GM12872 (cell line): ENCODE results near the gene MGAT3.

Experiments used
- CTCF ChIP-seq: IDR thresholded peaks from 3 replicates; pipeline ENCODE4 v1.5.1; 2011; ENCODE audit warnings: low read depth, mild to moderate bottlenecking, low read length, moderate library complexity; ENCODE audit not compliant: insufficient read depth

Gene MGAT3

GRCh38 chr22:39524089-39524752 lies 67.4 kb downstream of the MGAT3 start:
- no peak for TF ChIP-seq CTCF

GRCh38 chr22:39524753-39525657 lies 68.2 kb downstream of the MGAT3 start:
- no peak for TF ChIP-seq CTCF

GRCh38 chr22:39525658-39525975 lies 68.8 kb downstream of the MGAT3 start:
- TF ChIP-seq CTCF: no peak

- TF ChIP-seq CTCF: no peak
These were observed 69.9 kb downstream of the MGAT3 start for GRCh38 chr22:39526736-39527171.

- no peak for TF ChIP-seq CTCF
These were observed 70.7 kb downstream of the MGAT3 start for GRCh38 chr22:39527481-39527961.

- TF ChIP-seq CTCF: no peak
These were observed 71.4 kb downstream of the MGAT3 start for GRCh38 chr22:39528080-39528661.
